Thoracic aorta (tissue), 2 donors: ENCODE data around the gene JMJD8. TPM values are rescaled to one million over a fixed set of nuclear protein-coding genes. Genes with fewer than 3 reads are reported as not detected.

ENCODE experiments used
- ATAC-seq: fragments of 150-250 bp; one replicate; pipeline ENCODE4 v1.8.0; 2017; ENCODE audit warnings: low read depth; ENCODE audit not compliant: insufficient number of reproducible peaks, low FRiP score
- DNase-seq: peaks from one replicate; pipeline ENCODE4 v3.0.0-alpha.2; 2020; ENCODE audit warnings: low spot score
- H3K27ac ChIP-seq, 2 donors: fragments of 200-600 bp; sonication (generic); 1 replicate in 1 of 2; 2 replicates in 1 of 2; pipeline ENCODE4 v1.5.1; 2016; ENCODE audit warnings: mild to moderate bottlenecking in 2 of 2, moderate library complexity in 2 of 2
- H3K27me3 ChIP-seq: fragments of 200-600 bp; sonication (generic); replicated peaks from 2 replicates; pipeline ENCODE4 v1.6.0; 2016; ENCODE audit warnings: mild to moderate bottlenecking; ENCODE audit not compliant: insufficient read depth
- H3K36me3 ChIP-seq: fragments of 200-600 bp; sonication (generic); one replicate; pipeline ENCODE4 v1.5.1; 2016
- H3K4me1 ChIP-seq, 2 donors: fragments of 200-600 bp; sonication (generic); 1 replicate in 1 of 2; 2 replicates in 1 of 2; pipeline versions ENCODE4 v1.5.1 to v1.6.0; 2016; ENCODE audit warnings: low read depth in 2 of 2, mild to moderate bottlenecking in 1 of 2; ENCODE audit not compliant: control insufficient read depth in 1 of 2
- H3K4me3 ChIP-seq: fragments of 200-600 bp; sonication (generic); 2 replicates; pipeline ENCODE4 v1.5.1; 2016; ENCODE audit warnings: mild to moderate bottlenecking
- H3K9me3 ChIP-seq: fragments of 200-600 bp; sonication (generic); 2 replicates; pipeline ENCODE4 v1.5.1; 2016
- total RNA-seq, 2 donors: library from RNA; depleted of rRNA; stranded (reverse); fragments of >200 nt; gene quantifications; one replicate each; pipeline versions ENCODE4 v1.1.0 to v1.2.3, GENCODE V29; 2016
- TF ChIP-seq, protein P1 (sequence below): fragments of 200-600 bp; sonication (generic); IDR thresholded peaks from one replicate; pipeline ENCODE4 v1.5.1; 2019; ENCODE audit warnings: antibody characterized with exemption

Gene JMJD8
- total RNA-seq, 2 donors from 2014 or later, result 98.7 to 128 TPM

DNA sequence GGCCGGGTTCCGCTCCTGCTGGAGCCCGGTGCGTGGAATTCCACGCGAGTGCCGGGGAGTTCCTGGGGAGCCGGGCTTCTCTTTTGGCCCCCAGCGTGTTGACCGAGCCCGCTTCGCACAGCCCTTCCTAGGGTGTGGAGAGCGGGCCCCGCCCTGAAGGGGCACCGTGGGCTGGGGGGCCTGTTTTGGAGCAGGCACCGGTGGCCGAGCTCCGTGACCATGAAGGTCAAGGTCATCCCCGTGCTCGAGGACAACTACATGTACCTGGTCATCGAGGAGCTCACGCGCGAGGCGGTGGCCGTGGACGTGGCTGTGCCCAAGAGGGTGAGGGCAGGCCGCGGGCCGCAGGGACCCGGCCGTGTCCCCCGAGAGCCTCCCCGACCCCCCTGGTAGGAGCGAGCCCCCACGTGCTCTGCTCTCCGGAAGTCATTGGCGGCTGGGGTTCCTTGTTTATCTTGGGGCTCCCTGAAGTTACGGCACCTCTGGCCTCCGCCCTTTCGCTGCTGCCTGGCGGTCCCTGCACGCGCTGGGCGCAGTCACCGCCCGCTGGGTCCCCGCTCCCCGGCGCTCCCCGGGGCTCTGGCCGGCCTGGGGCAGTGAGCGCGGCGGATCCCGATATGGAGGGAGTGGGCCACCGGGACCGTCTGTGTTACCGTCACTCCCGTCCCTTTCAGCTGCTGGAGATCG, 43.3 kb upstream of the JMJD8 start:
- Histone ChIP-seq H3K27ac (no peak overlapping the region), H3K4me1 (peaks cover 11 to 19% of the 10 kb centered on the region in 2 donors), H3K4me3 (peak overlapping the region; percentile 71), H3K27me3 (no peaks in the 10 kb centered on the region), H3K36me3 (peaks cover 8% of the 10 kb centered on the region), H3K9me3 (no peaks in the 10 kb centered on the region)
- TF ChIP-seq, protein P1, sequence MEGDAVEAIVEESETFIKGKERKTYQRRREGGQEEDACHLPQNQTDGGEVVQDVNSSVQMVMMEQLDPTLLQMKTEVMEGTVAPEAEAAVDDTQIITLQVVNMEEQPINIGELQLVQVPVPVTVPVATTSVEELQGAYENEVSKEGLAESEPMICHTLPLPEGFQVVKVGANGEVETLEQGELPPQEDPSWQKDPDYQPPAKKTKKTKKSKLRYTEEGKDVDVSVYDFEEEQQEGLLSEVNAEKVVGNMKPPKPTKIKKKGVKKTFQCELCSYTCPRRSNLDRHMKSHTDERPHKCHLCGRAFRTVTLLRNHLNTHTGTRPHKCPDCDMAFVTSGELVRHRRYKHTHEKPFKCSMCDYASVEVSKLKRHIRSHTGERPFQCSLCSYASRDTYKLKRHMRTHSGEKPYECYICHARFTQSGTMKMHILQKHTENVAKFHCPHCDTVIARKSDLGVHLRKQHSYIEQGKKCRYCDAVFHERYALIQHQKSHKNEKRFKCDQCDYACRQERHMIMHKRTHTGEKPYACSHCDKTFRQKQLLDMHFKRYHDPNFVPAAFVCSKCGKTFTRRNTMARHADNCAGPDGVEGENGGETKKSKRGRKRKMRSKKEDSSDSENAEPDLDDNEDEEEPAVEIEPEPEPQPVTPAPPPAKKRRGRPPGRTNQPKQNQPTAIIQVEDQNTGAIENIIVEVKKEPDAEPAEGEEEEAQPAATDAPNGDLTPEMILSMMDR, result no peak
- ATAC-seq (no peak), DNase-seq (no peak)

DNA sequence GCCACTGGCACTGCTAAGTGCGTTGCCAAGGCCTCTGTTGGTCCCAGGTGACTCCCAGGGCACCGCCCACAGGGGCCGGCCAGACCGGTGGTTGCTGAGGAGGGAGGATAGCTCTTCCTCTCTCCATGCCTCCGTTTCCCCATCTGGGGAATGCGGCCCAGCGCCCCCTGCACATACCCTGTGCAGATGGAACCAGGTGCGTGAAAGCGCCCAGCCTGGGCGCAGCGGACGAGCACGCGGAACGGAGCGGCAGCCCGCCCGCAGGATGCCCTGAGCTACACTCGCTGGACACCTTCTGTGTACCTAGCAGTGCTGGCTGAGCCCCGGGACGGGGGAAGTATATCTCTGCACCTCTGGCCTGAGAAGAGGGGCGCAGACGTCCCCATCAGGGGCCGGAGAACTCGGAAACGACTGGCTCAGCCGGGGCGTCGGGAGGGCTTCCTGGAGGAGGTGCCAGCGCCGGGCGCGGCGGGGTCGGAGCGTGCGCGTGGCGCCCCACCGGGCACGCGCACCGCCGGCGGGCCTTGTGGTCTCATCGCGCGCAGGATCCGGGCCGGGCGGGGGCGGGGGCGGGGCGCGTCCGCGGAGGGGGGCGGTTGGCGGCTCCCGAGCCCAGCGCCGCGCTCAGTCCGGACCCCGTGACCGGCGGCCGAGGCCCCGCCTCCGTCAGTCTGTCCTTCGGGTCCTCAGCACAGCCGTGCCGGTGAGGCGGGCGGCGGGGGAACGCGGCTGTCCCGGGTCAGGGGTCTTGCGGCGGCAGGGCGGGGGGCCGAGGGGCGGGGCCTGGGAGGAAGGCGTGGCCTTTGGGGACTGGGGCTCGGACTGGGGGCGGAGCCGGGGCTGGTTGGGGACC, 42.5 kb upstream of the JMJD8 start, which contains the start of the genes CCDC78 and HAGHL:
TSS of gene CCDC78 (minus strand) at position 6 of the 853 bp plus-strand sequence. CDS start 76 bp downstream, outside the sequence.
TSS of gene HAGHL (plus strand) at position 669 of the 853 bp plus-strand sequence. CDS start 404 bp downstream, outside the sequence.
- H3K9me3 ChIP-seq, result no peaks in the 10 kb centered on the region
- peak; percentile 26 for ATAC-seq
- H3K4me1 ChIP-seq, result peaks cover 14 to 26% of the 10 kb centered on the region in 2 donors
- DNase-seq, result no peak
- H3K27me3 ChIP-seq, result no peaks in the 10 kb centered on the region
- peak within 1 kb of the TSS; percentile 71 for H3K4me3 ChIP-seq
- TF ChIP-seq, protein P1, result no peak
- no peak within 1 kb of the TSS for H3K27ac ChIP-seq
- peaks cover 3% of the 10 kb centered on the region for H3K36me3 ChIP-seq

DNA sequence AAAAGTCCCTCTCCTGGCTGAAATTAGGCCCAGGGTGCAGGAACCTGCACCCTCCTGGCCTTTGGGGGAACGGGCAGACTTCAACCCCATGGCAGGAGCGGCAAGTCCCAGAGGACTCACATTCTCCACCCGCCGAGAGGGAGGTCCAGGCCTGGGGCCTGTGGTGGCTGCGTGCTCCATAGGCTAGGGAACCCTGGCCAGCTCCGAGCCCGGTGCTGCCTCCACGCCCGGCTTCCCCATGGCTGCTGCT, 42.0 kb upstream of the JMJD8 start:
- H3K4me3 ChIP-seq, result peak overlapping the region; percentile 71
- no peak overlapping the region for H3K27ac ChIP-seq
- H3K4me1 ChIP-seq, result peaks cover 18 to 30% of the 10 kb centered on the region in 2 donors
- no peaks in the 10 kb centered on the region for H3K27me3 ChIP-seq
- H3K9me3 ChIP-seq, result no peaks in the 10 kb centered on the region
- TF ChIP-seq, protein P1, result no peak
- H3K36me3 ChIP-seq, result no peaks in the 10 kb centered on the region
- ATAC-seq (no peak), DNase-seq (no peak)

DNA sequence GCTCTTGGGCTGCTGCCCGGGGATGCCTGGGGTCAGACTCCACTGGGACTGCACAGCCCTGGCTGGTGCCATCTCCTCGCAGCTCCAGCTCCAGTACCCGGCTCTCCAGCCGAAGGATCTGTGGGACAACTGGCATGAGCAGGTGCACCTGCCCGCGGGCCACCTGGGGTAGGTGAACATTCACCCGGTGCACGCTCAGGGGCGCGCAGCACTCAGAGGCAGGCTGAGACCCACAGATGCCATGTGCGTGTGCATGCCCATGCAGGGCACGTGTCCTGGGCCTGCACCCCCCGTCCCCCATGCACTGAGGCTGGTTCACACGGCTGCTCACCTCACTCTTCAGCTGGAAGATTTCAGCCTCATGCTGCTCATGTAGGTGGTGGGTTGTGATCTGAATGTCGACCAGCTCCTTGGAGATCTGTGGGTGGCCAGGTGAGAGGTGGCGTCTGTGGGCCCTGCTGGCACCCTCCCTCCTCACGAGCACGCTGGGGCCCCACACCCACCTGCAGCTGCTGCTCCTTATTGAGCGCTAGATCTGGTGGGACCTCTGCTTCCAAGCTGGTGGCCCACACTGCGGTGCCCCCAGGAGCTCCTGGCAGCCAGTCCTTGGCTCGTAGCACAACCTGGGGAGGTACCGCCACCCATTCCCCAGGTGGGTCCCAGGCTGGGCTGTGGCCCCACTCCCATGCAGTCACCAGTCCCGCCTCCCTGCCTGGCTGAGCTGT, 41.5 kb upstream of the JMJD8 start:
- ATAC-seq (no peak), DNase-seq (no peak)
- H3K4me3 ChIP-seq, result no peak overlapping the region
- peaks cover 18 to 30% of the 10 kb centered on the region in 2 donors for H3K4me1 ChIP-seq
- H3K36me3 ChIP-seq, result no peaks in the 10 kb centered on the region
- no peaks in the 10 kb centered on the region for H3K27me3 ChIP-seq
- TF ChIP-seq, protein P1, result no peak
- no peaks in the 10 kb centered on the region for H3K9me3 ChIP-seq
- no peak overlapping the region for H3K27ac ChIP-seq

DNA sequence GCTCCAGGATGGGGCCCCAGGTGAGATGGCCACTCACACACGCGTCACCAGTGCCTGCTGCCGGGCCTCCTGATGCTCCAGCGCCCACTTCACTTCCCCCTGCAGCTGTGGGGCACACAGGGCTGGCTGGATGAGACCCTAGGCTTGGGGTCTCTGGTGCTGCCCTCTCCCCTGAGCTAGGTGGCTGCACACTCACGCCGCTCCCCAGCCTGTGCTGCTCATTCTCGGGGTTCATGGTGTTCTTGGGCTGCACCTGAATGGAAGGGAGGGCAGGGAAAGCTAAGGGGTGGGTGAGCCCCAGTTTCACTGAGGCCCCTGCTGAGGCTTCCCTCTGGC, 40.9 kb upstream of the JMJD8 start:
- DNase-seq (no peak), ATAC-seq (no peak)
- TF ChIP-seq, protein P1, result no peak
- Histone ChIP-seq H3K9me3 (no peaks in the 10 kb centered on the region), H3K4me1 (peaks cover 23 to 35% of the 10 kb centered on the region in 2 donors), H3K4me3 (no peak overlapping the region), H3K36me3 (no peaks in the 10 kb centered on the region), H3K27ac (no peak overlapping the region), H3K27me3 (no peaks in the 10 kb centered on the region)
